DND-41 (cell line): ENCODE data around the gene DOP1B.
A peak's percentile ranks its signal among the peaks of the same experiment; 100 is the strongest.

Source experiments
- ATAC-seq: fragments of 200-7000 bp; cut with Tn5 transposase; 3 replicates; pipeline ENCODE4 v1.9.1; 2021; ENCODE audit warnings: low read depth; ENCODE audit not compliant: insufficient read depth
- DNase-seq: peaks from one replicate; pipeline ENCODE4 v3.0.0-alpha.2; 2020
- H2AFZ ChIP-seq: 2 replicates; pipeline ENCODE4 v1.6.0; 2012; ENCODE audit warnings: low read depth, low read length
- H3K27ac ChIP-seq: 2 replicates; pipeline ENCODE4 v1.5.1; 2012; ENCODE audit warnings: low read length, inconsistent platforms
- H3K27me3 ChIP-seq: fragments of 200-600 bp; sonication (generic); 2 replicates; pipeline ENCODE4 v1.6.0; 2012; ENCODE audit warnings: low read length, mild to moderate bottlenecking, inconsistent platforms; ENCODE audit not compliant: insufficient read depth, poor library complexity
- H3K36me3 ChIP-seq: 2 replicates; pipeline ENCODE4 v1.5.1; 2012; ENCODE audit warnings: low read length, inconsistent platforms; ENCODE audit not compliant: insufficient read depth
- H3K4me1 ChIP-seq: 2 replicates; pipeline ENCODE4 v1.5.1; 2012; ENCODE audit warnings: mild to moderate bottlenecking, low read length; ENCODE audit not compliant: insufficient read depth
- H3K4me2 ChIP-seq: 2 replicates; pipeline ENCODE4 v1.6.0; 2012; ENCODE audit warnings: mild to moderate bottlenecking, moderate library complexity, low read length, inconsistent platforms; ENCODE audit not compliant: insufficient read depth
- H3K4me3 ChIP-seq, 2 experiments: fragments of 200-600 bp in 1 of 2; shearing (Covaris generic) in 1 of 2; 2 replicates each; pipeline ENCODE4 v1.5.1; 2012 to 2016; ENCODE audit warnings: inconsistent platforms in 2 of 2, low read length in 2 of 2, mild to moderate bottlenecking in 2 of 2, low read depth in 1 of 2, moderate library complexity in 1 of 2
- H3K79me2 ChIP-seq: 2 replicates; pipeline ENCODE4 v1.6.0; 2012; ENCODE audit warnings: low read length, inconsistent platforms; ENCODE audit not compliant: insufficient read depth
- H3K9ac ChIP-seq: 2 replicates; pipeline ENCODE4 v1.6.0; 2012; ENCODE audit warnings: low read depth, mild to moderate bottlenecking, inconsistent platforms, low read length, moderate library complexity
- H3K9me3 ChIP-seq: 2 replicates; pipeline ENCODE4 v1.5.1; 2012; ENCODE audit warnings: low read length, moderate library complexity, mild to moderate bottlenecking, inconsistent platforms; ENCODE audit not compliant: insufficient read depth, severe bottlenecking
- H4K20me1 ChIP-seq: 2 replicates; pipeline ENCODE4 v1.6.0; 2012; ENCODE audit warnings: low read length; ENCODE audit not compliant: insufficient read depth
- EZH2 ChIP-seq: IDR thresholded peaks from 3 replicates; pipeline ENCODE4 v1.6.1; 2012; ENCODE audit warnings: borderline replicate concordance, low read depth, mild to moderate bottlenecking, moderate library complexity, low read length, inconsistent platforms; ENCODE audit not compliant: severe bottlenecking
- TF ChIP-seq, protein P1 (sequence below): IDR thresholded peaks from 2 replicates; pipeline ENCODE4 v1.5.1; 2012; ENCODE audit warnings: borderline replicate concordance, low read length, moderate library complexity, mild to moderate bottlenecking; ENCODE audit not compliant: poor library complexity, severe bottlenecking; ENCODE audit errors: extremely low read depth

Gene DOP1B

DNA sequence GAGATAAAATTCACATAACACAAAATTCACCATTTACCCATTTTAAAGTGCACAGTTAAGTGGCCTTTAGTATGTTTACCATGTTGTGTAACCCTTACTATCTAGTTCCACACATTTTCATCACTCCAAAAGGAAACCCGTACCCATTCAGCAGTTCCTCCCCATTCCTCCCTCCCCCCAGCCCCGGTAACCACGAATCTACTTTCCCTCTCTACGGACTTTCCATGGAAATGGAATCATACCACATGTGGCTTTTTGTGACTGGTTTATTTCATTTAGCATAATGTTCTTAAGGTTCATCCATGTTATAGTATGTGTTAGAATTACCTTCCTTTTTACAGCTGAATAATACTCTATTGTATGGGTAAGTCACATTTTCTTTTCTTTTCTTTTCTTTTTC is 10.9 kb downstream of the DOP1B start:
- no peak for TF ChIP-seq EZH2
- TF ChIP-seq, protein P1, sequence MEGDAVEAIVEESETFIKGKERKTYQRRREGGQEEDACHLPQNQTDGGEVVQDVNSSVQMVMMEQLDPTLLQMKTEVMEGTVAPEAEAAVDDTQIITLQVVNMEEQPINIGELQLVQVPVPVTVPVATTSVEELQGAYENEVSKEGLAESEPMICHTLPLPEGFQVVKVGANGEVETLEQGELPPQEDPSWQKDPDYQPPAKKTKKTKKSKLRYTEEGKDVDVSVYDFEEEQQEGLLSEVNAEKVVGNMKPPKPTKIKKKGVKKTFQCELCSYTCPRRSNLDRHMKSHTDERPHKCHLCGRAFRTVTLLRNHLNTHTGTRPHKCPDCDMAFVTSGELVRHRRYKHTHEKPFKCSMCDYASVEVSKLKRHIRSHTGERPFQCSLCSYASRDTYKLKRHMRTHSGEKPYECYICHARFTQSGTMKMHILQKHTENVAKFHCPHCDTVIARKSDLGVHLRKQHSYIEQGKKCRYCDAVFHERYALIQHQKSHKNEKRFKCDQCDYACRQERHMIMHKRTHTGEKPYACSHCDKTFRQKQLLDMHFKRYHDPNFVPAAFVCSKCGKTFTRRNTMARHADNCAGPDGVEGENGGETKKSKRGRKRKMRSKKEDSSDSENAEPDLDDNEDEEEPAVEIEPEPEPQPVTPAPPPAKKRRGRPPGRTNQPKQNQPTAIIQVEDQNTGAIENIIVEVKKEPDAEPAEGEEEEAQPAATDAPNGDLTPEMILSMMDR, result no peak
- peaks cover 2% of the 10 kb centered on the region; the same call in 1 of the 2 replicates for H4K20me1 ChIP-seq
- no peak overlapping the region for H3K4me3 ChIP-seq
- DNase-seq, result no peak
- no peak overlapping the region for H3K9ac ChIP-seq
- peaks cover 6% of the 10 kb centered on the region; the same call in 1 of the 2 replicates for H3K4me1 ChIP-seq
- no peaks in the 10 kb centered on the region for H3K9me3 ChIP-seq
- H3K27ac ChIP-seq, result no peak overlapping the region
- no peaks in the 10 kb centered on the region for H3K79me2 ChIP-seq
- H3K4me2 ChIP-seq, result no peak overlapping the region
- peaks cover 34% of the 10 kb centered on the region for H3K36me3 ChIP-seq
- no peak overlapping the region for H2AFZ ChIP-seq
- H3K27me3 ChIP-seq, result no peaks in the 10 kb centered on the region
- ATAC-seq, result no peak

DNA sequence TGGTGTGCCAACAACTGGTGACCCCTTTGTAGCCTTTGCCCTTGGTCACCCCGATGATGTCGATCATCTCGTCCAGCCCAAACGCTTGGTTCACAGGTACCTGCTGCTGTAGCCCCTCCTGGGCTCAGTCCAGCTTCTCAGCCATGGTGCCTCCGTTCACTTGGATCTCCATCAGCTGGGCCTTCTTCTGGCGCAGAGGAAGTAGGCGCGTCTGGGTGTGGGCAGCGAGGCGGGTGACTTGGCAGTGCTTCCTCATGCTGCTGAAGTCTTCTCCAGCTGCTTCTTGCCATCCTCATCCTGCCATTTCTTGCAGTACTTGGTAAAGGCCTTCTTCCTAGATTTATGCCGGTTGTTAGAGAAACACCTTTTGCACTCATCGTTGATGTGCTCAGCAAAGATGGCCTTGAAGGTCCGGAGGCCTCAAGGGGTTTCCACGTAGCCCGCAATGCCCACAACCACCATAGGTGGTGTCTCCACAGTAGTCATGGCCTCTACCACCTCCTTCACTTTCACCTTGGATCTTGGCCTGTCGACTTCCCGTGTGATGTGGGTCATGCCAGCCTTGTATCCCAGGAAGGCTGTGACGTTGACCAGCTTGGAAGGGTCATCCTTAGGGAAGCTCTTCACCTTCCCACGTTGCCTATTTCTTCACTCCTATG is 13.0 kb downstream of the DOP1B start:
- Histone ChIP-seq H4K20me1 (no peaks in the 10 kb centered on the region), H2AFZ (no peak overlapping the region), H3K9ac (no peak overlapping the region), H3K4me2 (no peak overlapping the region), H3K9me3 (no peaks in the 10 kb centered on the region), H3K27me3 (no peaks in the 10 kb centered on the region), H3K27ac (no peak overlapping the region), H3K4me3 (no peak overlapping the region), H3K36me3 (peaks cover 34% of the 10 kb centered on the region), H3K4me1 (no peaks in the 10 kb centered on the region), H3K79me2 (no peaks in the 10 kb centered on the region)
- ATAC-seq (0 out of 3 replicates have a peak, but pooled peaks have one; percentile 55), DNase-seq (no peak)
- TF ChIP-seq, protein P1, result peak; percentile 40
- TF ChIP-seq EZH2, result no peak

GRCh38 chr21:36170823-36171222 is 14.2 kb downstream of the DOP1B start:
- Histone ChIP-seq H3K9ac (no peak overlapping the region), H3K9me3 (no peaks in the 10 kb centered on the region), H3K4me3 (no peak overlapping the region), H3K4me2 (no peak overlapping the region), H2AFZ (no peak overlapping the region), H3K79me2 (no peaks in the 10 kb centered on the region), H3K27me3 (no peaks in the 10 kb centered on the region), H3K27ac (no peak overlapping the region), H3K4me1 (no peaks in the 10 kb centered on the region), H3K36me3 (peaks cover 27% of the 10 kb centered on the region), H4K20me1 (no peaks in the 10 kb centered on the region)
- no peak for TF ChIP-seq EZH2
- TF ChIP-seq, protein P1, result no peak
- ATAC-seq (no peak), DNase-seq (no peak)

DNA sequence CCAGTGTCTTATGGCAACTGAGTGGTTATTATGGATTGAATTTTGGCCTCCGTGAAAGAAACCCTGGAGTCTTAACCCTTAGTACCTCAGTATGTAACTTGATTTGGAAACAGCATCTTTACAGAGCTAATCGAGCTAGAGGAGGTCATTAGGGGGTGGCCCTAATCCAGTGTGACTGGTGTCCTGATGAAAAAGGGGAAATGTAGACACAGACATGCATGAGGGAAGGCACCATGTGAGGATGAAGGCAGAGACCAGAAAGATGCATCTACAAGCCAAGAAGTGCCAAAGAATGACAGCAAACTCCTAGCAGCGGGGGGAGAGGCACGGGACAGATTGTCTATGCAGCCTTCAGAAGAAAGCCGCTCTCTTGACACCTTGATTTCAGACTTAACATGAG is 14.7 kb downstream of the DOP1B start:
- Histone ChIP-seq H3K4me1 (no peaks in the 10 kb centered on the region), H2AFZ (no peak overlapping the region), H3K4me3 (no peak overlapping the region), H3K27me3 (no peaks in the 10 kb centered on the region), H3K79me2 (no peaks in the 10 kb centered on the region), H3K4me2 (no peak overlapping the region), H3K9me3 (no peaks in the 10 kb centered on the region), H3K36me3 (peaks cover 25% of the 10 kb centered on the region), H3K27ac (no peak overlapping the region), H4K20me1 (no peaks in the 10 kb centered on the region), H3K9ac (no peak overlapping the region)
- DNase-seq, result no peak
- no peak for ATAC-seq
- TF ChIP-seq, protein P1, result no peak
- no peak for TF ChIP-seq EZH2
